Endothelial cell of umbilical vein (primary cell): ENCODE measurements around the gene YARS1. TPM values are rescaled to one million over a fixed set of nuclear protein-coding genes. Genes with fewer than 3 reads are reported as not detected.

Experiments
- BruUV-seq: library from RNA; stranded (reverse); fragments of 400-500 nt; replicated peaks from 2 replicates; lab custom pipeline; 2021; lab: Mats Ljungman, UMichigan
- CTCF ChIA-PET: fragments of 300-600, 350-600 bp; sonication (Branson Sonifier 250); formaldehyde crosslinking; loops from one replicate; lab custom pipeline; 2021; ENCODE audit warnings: antibody characterized with exemption, inconsistent platforms; lab: Charles Lee
- POLR2A ChIA-PET: fragments of 300-600, 350-600 bp; sonication (Branson Sonifier 250); formaldehyde crosslinking; loops from one replicate; lab custom pipeline; 2021; ENCODE audit warnings: antibody characterized with exemption, inconsistent platforms; lab: Charles Lee
- DNase-seq: peaks from one replicate; pipeline ENCODE4 v3.0.0-alpha.2; 2011; ENCODE audit warnings: low read depth, low spot score
- FAIRE-seq: peaks from 2 replicates; lab custom pipeline; 2011; peaks lifted over from hg19 to GRCh38; lab: Jason Lieb, UNC
- H2AFZ ChIP-seq: 2 replicates; pipeline ENCODE4 v1.6.0; 2012; ENCODE audit warnings: low read depth, low read length, control low read depth, inconsistent platforms
- H3K27ac ChIP-seq: 2 replicates; pipeline ENCODE4 v1.5.1; 2011; ENCODE audit warnings: low read depth, mild to moderate bottlenecking, control low read depth, low read length, moderate library complexity; ENCODE audit not compliant: insufficient read depth
- H3K27me3 ChIP-seq, 2 experiments: 2 replicates each; pipeline versions ENCODE4 v1.6.0 to v1.6.1; 2011; ENCODE audit warnings: low read length in 2 of 2, mixed read lengths in 1 of 2; ENCODE audit not compliant: control insufficient read depth in 2 of 2, insufficient read depth in 2 of 2
- H3K36me3 ChIP-seq, 2 experiments: 2 replicates in 1 of 2; 3 replicates in 1 of 2; pipeline ENCODE4 v1.5.1; 2011; ENCODE audit warnings: low read length in 2 of 2, mild to moderate bottlenecking in 1 of 2, moderate library complexity in 1 of 2; ENCODE audit not compliant: control insufficient read depth in 2 of 2, insufficient read depth in 2 of 2; ENCODE audit errors: extremely low read depth in 1 of 2
- H3K4me1 ChIP-seq: 3 replicates; pipeline ENCODE4 v1.5.1; 2011; ENCODE audit warnings: mild to moderate bottlenecking, low read length; ENCODE audit not compliant: control insufficient read depth, insufficient read depth; ENCODE audit errors: extremely low read depth
- H3K4me2 ChIP-seq: 2 replicates; pipeline ENCODE4 v1.6.1; 2011; ENCODE audit warnings: low read length, control low read depth, mixed read lengths; ENCODE audit not compliant: insufficient read depth
- H3K4me3 ChIP-seq, 3 experiments: fragments of 200-600 bp in 1 of 3; sonication (generic), shearing (Covaris generic) in 1 of 3; replicated peaks in 1 of 3; 2 replicates each; pipeline ENCODE4 v1.5.1; 2011 to 2016; ENCODE audit warnings: control low read depth in 3 of 3, low read length in 3 of 3, mild to moderate bottlenecking in 2 of 3, inconsistent platforms in 1 of 3, low read depth in 1 of 3, moderate library complexity in 1 of 3; ENCODE audit not compliant: insufficient read depth in 1 of 3
- H3K79me2 ChIP-seq: 2 replicates; pipeline ENCODE4 v1.6.0; 2012; ENCODE audit warnings: low read length, inconsistent platforms; ENCODE audit not compliant: control insufficient read depth, insufficient read depth
- H3K9ac ChIP-seq: replicated peaks from 2 replicates; pipeline ENCODE3; 2011; ENCODE audit warnings: low read length, control low read depth; ENCODE audit not compliant: insufficient read depth; ENCODE audit errors: extremely low read depth
- H3K9me1 ChIP-seq: replicated peaks from 3 replicates; pipeline ENCODE4 v1.6.0; 2011; ENCODE audit warnings: mild to moderate bottlenecking, low read length; ENCODE audit not compliant: control insufficient read depth, insufficient read depth; ENCODE audit errors: extremely low read depth
- H3K9me3 ChIP-seq: replicated peaks from 2 replicates; pipeline ENCODE4 v1.5.1; 2012; ENCODE audit warnings: low read length, inconsistent platforms; ENCODE audit not compliant: control insufficient read depth, insufficient read depth
- H4K20me1 ChIP-seq: replicated peaks from 2 replicates; pipeline ENCODE3; 2011; ENCODE audit warnings: mild to moderate bottlenecking, low read length; ENCODE audit not compliant: control insufficient read depth, insufficient read depth; ENCODE audit errors: extremely low read depth
- CTCF ChIP-seq, 2 donors: IDR thresholded peaks; 1 replicate in 1 of 2; 2 replicates in 1 of 2; pipeline ENCODE4 v1.5.1; 2011; ENCODE audit warnings: low read length in 2 of 2, mild to moderate bottlenecking in 2 of 2, moderate library complexity in 2 of 2, control low read depth in 1 of 2, inconsistent platforms in 1 of 2, low read depth in 1 of 2; ENCODE audit not compliant: insufficient read depth in 1 of 2; ENCODE audit errors: extremely low read depth in 1 of 2
- EZH2 ChIP-seq: IDR thresholded peaks from 2 replicates; pipeline ENCODE4 v1.6.1; 2012; ENCODE audit warnings: borderline replicate concordance, low read depth, mild to moderate bottlenecking, moderate library complexity, low read length, inconsistent platforms; ENCODE audit not compliant: severe bottlenecking
- FOS ChIP-seq: IDR thresholded peaks from 2 replicates; pipeline ENCODE4 v1.6.1; 2011; ENCODE audit warnings: mild to moderate bottlenecking, low read length, moderate library complexity, borderline replicate concordance; ENCODE audit not compliant: insufficient read depth
- GATA2 ChIP-seq: IDR thresholded peaks from 2 replicates; pipeline ENCODE4 v1.7.0; 2011; ENCODE audit warnings: low read depth, mild to moderate bottlenecking, moderate library complexity, mixed read lengths, low read length; ENCODE audit not compliant: insufficient read length, insufficient read depth
- JUN ChIP-seq: IDR thresholded peaks from 2 replicates; pipeline ENCODE4 v1.6.1; 2011; ENCODE audit warnings: borderline replicate concordance, low read depth; ENCODE audit not compliant: insufficient read length, insufficient read depth
- MYC ChIP-seq: IDR thresholded peaks from one replicate; pipeline ENCODE4 v1.6.1; 2011; ENCODE audit warnings: mild to moderate bottlenecking, low read depth, low read length
- POLR2A ChIP-seq: IDR thresholded peaks from 2 replicates; pipeline ENCODE4 v1.6.1; 2012; ENCODE audit warnings: low read depth, mild to moderate bottlenecking, control low read depth, low read length
- POLR2AphosphoS5 ChIP-seq: IDR thresholded peaks from 2 replicates; pipeline ENCODE4 v1.6.1; 2012; ENCODE audit warnings: low read depth, mild to moderate bottlenecking, control low read depth, low read length, moderate library complexity; ENCODE audit not compliant: insufficient read depth
- dilution Hi-C: fragments of 300-500 bp; cut with MboI; formaldehyde crosslinking; loops from one replicate; pipeline ENCODE4 v1.15.0; 2019; ENCODE audit warnings: low sequenced_read_pairs; ENCODE audit not compliant: extremely low pct_ligation_motif_present
- intact Hi-C: fragments of 100-400 bp; cut with micrococcal nuclease; formaldehyde crosslinking; loops from one replicate; pipeline ENCODE4 v1.10.0; 2022
- polyA plus RNA-seq, 4 experiments: library from polyadenylated mRNA; depleted of rRNA in 3 of 4; stranded (reverse) in 3 of 4; unstranded in 1 of 4; fragments of >200 nt; gene quantifications; 2 replicates each; pipeline versions ENCODE4 v1.2.1 to v1.2.3, GENCODE V29; 2011 to 2012; ENCODE audit warnings: missing spikeins in 1 of 4
- total RNA-seq: library from RNA; stranded (reverse); gene quantifications from 2 replicates; pipeline ENCODE4 v1.2.3, GENCODE V29; 2021
- TF ChIP-seq, protein P1 (sequence below): IDR thresholded peaks from 2 replicates; pipeline ENCODE4 v1.6.1; 2011; ENCODE audit not compliant: insufficient read depth, insufficient read length

YARS1 gene
- total and polyA plus RNA-seq, 2 donors (not counting 3 experiments of a cell fraction or from before 2014, with no cell fraction given) = 38.2 to 144 TPM

DNA sequence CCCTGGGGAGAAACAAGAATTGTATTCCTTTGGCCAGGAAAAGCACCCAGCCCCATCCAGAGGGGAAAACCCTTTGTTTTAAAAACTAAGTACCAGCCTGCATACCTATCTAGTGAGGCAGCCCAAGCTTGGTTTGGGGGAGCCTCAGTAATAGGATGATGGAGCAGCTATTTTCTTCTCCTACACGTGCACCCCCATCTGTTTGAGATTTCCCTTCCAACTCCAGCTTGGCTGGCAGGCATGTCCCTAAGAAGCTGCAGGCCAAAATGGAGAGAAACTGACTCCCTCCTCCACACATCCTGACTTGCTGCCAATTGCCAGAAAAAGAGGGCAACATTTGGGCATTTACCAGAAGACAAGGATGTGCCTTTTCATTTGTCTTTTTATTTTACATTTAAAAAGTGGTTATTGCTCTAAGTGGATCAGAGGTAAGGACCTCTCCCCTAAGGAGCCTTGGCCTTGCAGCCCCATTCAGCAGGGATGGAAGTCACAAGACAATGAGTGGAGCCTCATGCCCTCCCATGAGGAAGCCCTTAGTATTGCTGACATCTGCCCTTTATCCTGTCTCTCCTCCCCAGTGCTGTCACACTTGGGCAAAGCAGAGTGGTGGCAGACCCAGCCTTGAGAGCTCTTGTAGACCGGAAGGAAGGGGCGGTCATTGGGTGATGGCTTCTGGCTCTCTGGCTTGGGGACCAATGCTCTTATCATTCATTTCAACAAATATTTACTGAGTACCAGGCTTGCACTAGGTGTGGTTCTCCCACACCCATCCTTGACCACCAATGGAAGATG lies 44.9 kb upstream of the YARS1 start:
- H2AFZ ChIP-seq = no peak overlapping the region
- FAIRE-seq (no peak), DNase-seq (no peak)
- no peaks in the 10 kb centered on the region for H3K9me1 ChIP-seq
- no peaks in the 10 kb centered on the region for H3K27me3 ChIP-seq
- CTCF ChIA-PET = interaction anchor here (1.1 to 2.1 kb wide), 6 partner anchors 10 to 224 kb away, joined by 3 to 8 read pairs (median 6); no protein-coding TSS in a partner anchor
- no peak overlapping the region for H3K9ac ChIP-seq
- dilution Hi-C loops = no loop called here
- H4K20me1 ChIP-seq = no peaks in the 10 kb centered on the region
- intact Hi-C loops = no loop called here
- H3K9me3 ChIP-seq = no peaks in the 10 kb centered on the region
- H3K4me2 ChIP-seq = no peak overlapping the region
- no peak overlapping the region for H3K27ac ChIP-seq
- no peaks in the 10 kb centered on the region for H3K79me2 ChIP-seq
- POLR2A ChIA-PET = no interaction called here
- H3K4me3 ChIP-seq = no peak overlapping the region
- BruUV-seq = no TSS peak
- peaks cover 2 to 5% of the 10 kb centered on the region in 2 experiments for H3K36me3 ChIP-seq
- peaks cover 9% of the 10 kb centered on the region for H3K4me1 ChIP-seq
- TF ChIP-seq EZH2 (no peak), CTCF (IDR thresholded peaks at IDR 0.05; ENCODE audit: extremely low read depth in 1 of 2, insufficient read depth in 1 of 2, low read depth in 1 of 2, low read length in 2 of 2) (no peak), FOS (no peak), MYC (no peak), POLR2AphosphoS5 (no peak), JUN (no peak), GATA2 (no peak), POLR2A (no peak)
- TF ChIP-seq, protein P1, sequence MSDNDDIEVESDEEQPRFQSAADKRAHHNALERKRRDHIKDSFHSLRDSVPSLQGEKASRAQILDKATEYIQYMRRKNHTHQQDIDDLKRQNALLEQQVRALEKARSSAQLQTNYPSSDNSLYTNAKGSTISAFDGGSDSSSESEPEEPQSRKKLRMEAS = no peak
